ENCODE data around the gene EDIL3. TPM values are rescaled to one million over a fixed set of nuclear protein-coding genes. Genes with fewer than 3 reads are reported as not detected.
A peak's percentile ranks its signal among the peaks of the same experiment; 100 is the strongest.

Gene EDIL3
- total and polyA plus RNA-seq, 4 donors, result 8.3 to 66.0 (median 11.0) TPM

DNA sequence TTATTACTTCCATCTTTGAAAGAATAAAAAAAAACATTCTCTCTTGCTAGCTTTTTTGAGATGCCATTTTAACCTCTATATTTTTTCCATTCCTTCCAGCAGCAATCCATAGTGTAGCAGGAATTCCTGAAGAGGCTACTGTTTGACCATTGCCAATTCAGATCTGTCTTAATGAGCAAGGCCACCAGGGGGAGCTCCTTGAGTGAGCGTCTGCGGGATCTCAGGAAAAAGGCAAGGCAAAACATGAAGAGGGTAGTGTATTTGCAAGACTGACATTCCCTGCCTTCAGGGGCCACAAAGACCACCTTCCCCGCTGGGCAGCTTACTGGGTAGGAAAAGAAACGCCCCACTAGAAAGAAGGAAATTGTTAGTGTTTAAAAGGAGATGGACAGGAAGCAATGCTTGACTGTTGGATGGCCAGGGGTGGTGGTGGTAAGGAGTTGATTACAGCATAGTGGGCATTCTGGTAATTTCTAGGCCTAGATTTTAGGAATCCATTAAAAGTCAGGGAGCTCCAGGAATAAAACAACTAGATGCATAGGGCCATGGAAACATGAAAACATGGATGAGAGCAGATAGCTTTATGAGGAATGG lies 457.4 kb downstream of the EDIL3 start:
- H3K9ac ChIP-seq (ENCODE audit: insufficient read depth in 1 of 2, low read length in 2 of 2), result no peak overlapping the region
- DNase-seq (peak; percentile 65 to 74 (median 72)), ATAC-seq (ENCODE audit: insufficient read depth, low FRiP score) (no peak)
- TF ChIP-seq, protein P1, sequence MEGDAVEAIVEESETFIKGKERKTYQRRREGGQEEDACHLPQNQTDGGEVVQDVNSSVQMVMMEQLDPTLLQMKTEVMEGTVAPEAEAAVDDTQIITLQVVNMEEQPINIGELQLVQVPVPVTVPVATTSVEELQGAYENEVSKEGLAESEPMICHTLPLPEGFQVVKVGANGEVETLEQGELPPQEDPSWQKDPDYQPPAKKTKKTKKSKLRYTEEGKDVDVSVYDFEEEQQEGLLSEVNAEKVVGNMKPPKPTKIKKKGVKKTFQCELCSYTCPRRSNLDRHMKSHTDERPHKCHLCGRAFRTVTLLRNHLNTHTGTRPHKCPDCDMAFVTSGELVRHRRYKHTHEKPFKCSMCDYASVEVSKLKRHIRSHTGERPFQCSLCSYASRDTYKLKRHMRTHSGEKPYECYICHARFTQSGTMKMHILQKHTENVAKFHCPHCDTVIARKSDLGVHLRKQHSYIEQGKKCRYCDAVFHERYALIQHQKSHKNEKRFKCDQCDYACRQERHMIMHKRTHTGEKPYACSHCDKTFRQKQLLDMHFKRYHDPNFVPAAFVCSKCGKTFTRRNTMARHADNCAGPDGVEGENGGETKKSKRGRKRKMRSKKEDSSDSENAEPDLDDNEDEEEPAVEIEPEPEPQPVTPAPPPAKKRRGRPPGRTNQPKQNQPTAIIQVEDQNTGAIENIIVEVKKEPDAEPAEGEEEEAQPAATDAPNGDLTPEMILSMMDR (IDR thresholded peaks at IDR 0.05; ENCODE audit: control extremely low read depth, extremely low read depth), result peak; percentile 39
- no peaks in the 10 kb centered on the region for H3K27me3 ChIP-seq (ENCODE audit: control insufficient read depth in 3 of 3, insufficient read depth in 3 of 3, low read length in 2 of 3)
- no peak overlapping the region for H3K4me3 ChIP-seq
- no peaks in the 10 kb centered on the region for H3K9me3 ChIP-seq (ENCODE audit: control insufficient read depth in 4 of 4, insufficient read depth in 3 of 4, low read length in 3 of 4)
- no peak overlapping the region for H3K27ac ChIP-seq (ENCODE audit: low read depth in 1 of 2, low read length in 1 of 2)
- peaks cover 0 to 13% (median 0%) of the 10 kb centered on the region in 5 donors for H3K4me1 ChIP-seq (ENCODE audit: control insufficient read depth in 5 of 5, insufficient read depth in 5 of 5, low read length in 5 of 5)
- WGBS, 2 donors, result 40 to 43% methylated on average over 4 of the region's 4 CpGs
- peaks cover 0 to 1% (median 0%) of the 10 kb centered on the region in 4 donors for H3K36me3 ChIP-seq (ENCODE audit: control insufficient read depth in 4 of 4, insufficient read depth in 4 of 4, low read length in 4 of 4)

DNA sequence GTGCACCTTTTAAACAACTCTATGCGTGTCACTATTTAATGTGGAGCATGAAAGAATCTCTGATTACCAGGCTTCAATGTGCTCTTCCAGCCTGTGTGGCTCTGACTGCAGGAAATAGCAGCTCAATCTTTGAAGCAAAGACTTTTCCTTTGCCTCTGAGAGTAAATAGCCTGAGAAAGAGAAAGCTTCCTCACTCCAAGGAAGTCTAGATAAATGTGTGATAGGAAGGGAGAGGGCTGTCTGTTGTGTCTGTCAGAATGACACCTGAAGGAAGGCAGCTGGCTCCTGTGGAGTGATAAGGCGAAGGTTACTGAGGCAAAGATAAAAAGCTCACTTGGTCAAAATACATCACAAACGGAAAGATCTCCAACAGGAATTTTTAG lies 458.7 kb downstream of the EDIL3 start:
- TF ChIP-seq, protein P1 (IDR thresholded peaks at IDR 0.05; ENCODE audit: control extremely low read depth, extremely low read depth), result no peak
- Histone ChIP-seq H3K4me3 (no peak overlapping the region), H3K36me3 (ENCODE audit: control insufficient read depth in 4 of 4, insufficient read depth in 4 of 4, low read length in 4 of 4) (peaks cover 0 to 1% (median 0%) of the 10 kb centered on the region in 4 donors), H3K9ac (ENCODE audit: insufficient read depth in 1 of 2, low read length in 2 of 2) (no peak overlapping the region), H3K27ac (ENCODE audit: low read depth in 1 of 2, low read length in 1 of 2) (peak overlapping the region in 1 of 2 donors; percentile 33), H3K9me3 (ENCODE audit: control insufficient read depth in 4 of 4, insufficient read depth in 3 of 4, low read length in 3 of 4) (no peaks in the 10 kb centered on the region), H3K27me3 (ENCODE audit: control insufficient read depth in 3 of 3, insufficient read depth in 3 of 3, low read length in 2 of 3) (no peaks in the 10 kb centered on the region), H3K4me1 (ENCODE audit: control insufficient read depth in 5 of 5, insufficient read depth in 5 of 5, low read length in 5 of 5) (peaks cover 0 to 13% (median 0%) of the 10 kb centered on the region in 5 donors)
- WGBS, 2 donors, result 53 to 55% methylated on average over 3 of the region's 3 CpGs
- no peak for ATAC-seq (ENCODE audit: insufficient read depth, low FRiP score)
- peak in 2 of 3 donors; percentile 48 to 64 for DNase-seq

DNA sequence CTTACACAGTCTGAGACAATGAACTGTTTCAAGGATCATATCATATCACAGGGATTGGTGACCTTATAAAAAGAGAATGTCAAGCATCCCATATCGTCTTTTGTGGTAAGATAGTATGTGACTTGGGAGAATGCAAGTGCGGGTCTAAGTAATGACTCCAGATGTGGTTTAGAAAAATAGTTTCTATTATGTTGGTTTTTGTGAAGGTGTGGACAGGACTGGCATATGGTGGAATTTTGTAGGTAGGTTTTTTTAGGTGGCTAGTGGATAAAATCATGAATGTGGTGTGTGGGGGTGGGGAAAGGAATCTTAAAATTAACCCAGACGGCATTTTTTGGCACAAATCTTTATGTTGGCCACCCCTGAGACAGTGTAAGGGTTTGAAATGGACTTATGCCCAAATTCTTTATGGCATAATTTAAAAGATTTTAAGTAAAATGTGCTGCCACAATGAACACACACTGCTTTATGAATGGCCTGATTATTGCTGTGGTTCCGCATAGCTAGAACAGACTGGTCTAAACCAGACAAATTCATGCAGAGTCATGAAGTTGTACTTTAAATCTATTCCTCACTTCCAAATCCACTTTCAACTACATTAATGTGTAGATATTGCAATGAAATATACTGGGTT lies 459.2 kb downstream of the EDIL3 start:
- Histone ChIP-seq H3K4me1 (ENCODE audit: control insufficient read depth in 5 of 5, insufficient read depth in 5 of 5, low read length in 5 of 5) (peaks cover 0 to 13% (median 0%) of the 10 kb centered on the region in 5 donors), H3K27me3 (ENCODE audit: control insufficient read depth in 3 of 3, insufficient read depth in 3 of 3, low read length in 2 of 3) (no peaks in the 10 kb centered on the region), H3K9me3 (ENCODE audit: control insufficient read depth in 4 of 4, insufficient read depth in 3 of 4, low read length in 3 of 4) (no peaks in the 10 kb centered on the region), H3K36me3 (ENCODE audit: control insufficient read depth in 4 of 4, insufficient read depth in 4 of 4, low read length in 4 of 4) (peaks cover 0 to 1% (median 0%) of the 10 kb centered on the region in 4 donors), H3K27ac (ENCODE audit: low read depth in 1 of 2, low read length in 1 of 2) (no peak overlapping the region), H3K9ac (ENCODE audit: insufficient read depth in 1 of 2, low read length in 2 of 2) (no peak overlapping the region), H3K4me3 (no peak overlapping the region)
- TF ChIP-seq, protein P1 (IDR thresholded peaks at IDR 0.05; ENCODE audit: control extremely low read depth, extremely low read depth), result no peak
- ATAC-seq (ENCODE audit: insufficient read depth, low FRiP score) (no peak), DNase-seq (peak in 1 of 3 donors; percentile 68)
- WGBS, 2 donors, result 71% methylated on average over 4 of the region's 4 CpGs

Data from lung (tissue), 12 donors.